Trophoblast cell (in vitro differentiated cells and primary cell): Measurements from ENCODE around the gene PCSK5.
"Not testable (repeated sequence)": the region's sequence is repeated elsewhere in the genome, so short reads cannot be mapped to it uniquely, and the experiment has no call there.

Source experiments
- DNase-seq, 2 donors: peaks; one replicate each; pipeline ENCODE4 v3.0.0-alpha.2; 2016
- H2AFZ ChIP-seq: 2 replicates; pipeline ENCODE4 v1.6.1; 2013; ENCODE audit warnings: low read length, moderate library complexity, mild to moderate bottlenecking; ENCODE audit not compliant: insufficient read depth, poor library complexity
- H2AK5ac ChIP-seq: 2 replicates; pipeline ENCODE4 v1.6.1; 2013; ENCODE audit warnings: mild to moderate bottlenecking, low read length
- H2BK120ac ChIP-seq: 2 replicates; pipeline ENCODE4 v1.6.1; 2013; ENCODE audit warnings: low read length, mild to moderate bottlenecking, moderate library complexity; ENCODE audit not compliant: insufficient read depth, poor library complexity
- H2BK12ac ChIP-seq: 2 replicates; pipeline ENCODE4 v1.6.1; 2013; ENCODE audit warnings: mild to moderate bottlenecking, low read length, moderate library complexity
- H2BK5ac ChIP-seq: 2 replicates; pipeline ENCODE4 v1.6.1; 2013; ENCODE audit warnings: low read length, low read depth, moderate library complexity, mild to moderate bottlenecking; ENCODE audit not compliant: poor library complexity
- H3K14ac ChIP-seq: 2 replicates; pipeline ENCODE4 v1.6.1; 2013; ENCODE audit warnings: mild to moderate bottlenecking, low read length
- H3K18ac ChIP-seq: 2 replicates; pipeline ENCODE4 v1.6.1; 2013; ENCODE audit warnings: mild to moderate bottlenecking, low read length
- H3K23ac ChIP-seq: 2 replicates; pipeline ENCODE4 v1.6.1; 2013; ENCODE audit warnings: low read length
- H3K27ac ChIP-seq: 2 replicates; pipeline ENCODE4 v1.5.1; 2013; ENCODE audit warnings: low read depth, mild to moderate bottlenecking, inconsistent platforms, low read length, moderate library complexity
- H3K27me3 ChIP-seq: 2 replicates; pipeline ENCODE4 v1.6.1; 2013; ENCODE audit warnings: inconsistent platforms, mild to moderate bottlenecking, low read length, moderate library complexity; ENCODE audit not compliant: insufficient read depth
- H3K36me3 ChIP-seq, 2 experiments: 1 replicate in 1 of 2; 2 replicates in 1 of 2; pipeline ENCODE4 v1.6.1; 2013; ENCODE audit warnings: low read length in 2 of 2, mild to moderate bottlenecking in 2 of 2, moderate library complexity in 1 of 2; ENCODE audit not compliant: insufficient read depth in 2 of 2, control insufficient read depth in 1 of 2
- H3K4ac ChIP-seq: 2 replicates; pipeline ENCODE4 v1.6.1; 2013; ENCODE audit warnings: low read depth, mild to moderate bottlenecking, low read length, moderate library complexity
- H3K4me1 ChIP-seq, 2 experiments: 1 replicate in 1 of 2; 2 replicates in 1 of 2; pipeline ENCODE4 v1.6.1; 2013; ENCODE audit warnings: low read length in 2 of 2, mild to moderate bottlenecking in 2 of 2, moderate library complexity in 1 of 2; ENCODE audit not compliant: insufficient read depth in 2 of 2, control insufficient read depth in 1 of 2
- H3K4me2 ChIP-seq: 2 replicates; pipeline ENCODE4 v1.6.1; 2013; ENCODE audit warnings: inconsistent platforms, mild to moderate bottlenecking, low read length, moderate library complexity
- H3K4me3 ChIP-seq: 2 replicates; pipeline ENCODE4 v1.5.1; 2013; ENCODE audit warnings: mild to moderate bottlenecking, low read depth, low read length, inconsistent platforms
- H3K79me1 ChIP-seq: one replicate; pipeline ENCODE4 v1.6.1; 2013; ENCODE audit warnings: low read length
- H3K79me2 ChIP-seq: 2 replicates; pipeline ENCODE4 v1.6.1; 2013; ENCODE audit warnings: low read length, mild to moderate bottlenecking; ENCODE audit not compliant: control insufficient read depth, insufficient read depth, poor library complexity
- H3K9ac ChIP-seq: 2 replicates; pipeline ENCODE4 v1.6.1; 2013; ENCODE audit warnings: mild to moderate bottlenecking, low read length
- H3K9me3 ChIP-seq: 2 replicates; pipeline ENCODE4 v1.6.1; 2013; ENCODE audit warnings: low read depth, mild to moderate bottlenecking, control low read depth, inconsistent platforms, low read length; ENCODE audit not compliant: insufficient read depth
- H4K12ac ChIP-seq: 2 replicates; pipeline ENCODE4 v1.6.1; 2013; ENCODE audit warnings: low read depth, mild to moderate bottlenecking, low read length, moderate library complexity
- H4K8ac ChIP-seq: 2 replicates; pipeline ENCODE4 v1.6.1; 2013; ENCODE audit warnings: low read depth, mild to moderate bottlenecking, low read length, moderate library complexity
- H4K91ac ChIP-seq: one replicate; pipeline ENCODE4 v1.6.1; 2013; ENCODE audit warnings: low read depth, mild to moderate bottlenecking, low read length, moderate library complexity
- WGBS: extraction: QIAGEN DNeasy Blood & Tissue Kit; methylation state at CpG from one replicate; pipeline ENCODE4 v1.1.7; 2013; ENCODE audit warnings: missing lambda C conversion rate; ENCODE audit not compliant: insufficient read length, insufficient coverage; ENCODE audit errors: extremely low coverage; 5-methylcytosine and 5-hydroxymethylcytosine counted together

PCSK5 gene

GRCh38 chr9:76319466-76319865 lies 429.0 kb downstream of the PCSK5 start:
- no CpG with 5 or more reads among the region's 13 CpGs for WGBS
- H3K27me3 ChIP-seq, H3K9me3 ChIP-seq, H3K23ac ChIP-seq, H3K4me2 ChIP-seq, H3K4me3 ChIP-seq, H2AK5ac ChIP-seq, H2AFZ ChIP-seq, H3K79me2 ChIP-seq, DNase-seq, H3K27ac ChIP-seq, H3K18ac ChIP-seq, H3K4ac ChIP-seq, H4K12ac ChIP-seq, H3K36me3 ChIP-seq, H2BK5ac ChIP-seq, H3K9ac ChIP-seq, H4K8ac ChIP-seq: not testable (repeated sequence)
- Histone ChIP-seq H2BK120ac (peak overlapping the region; percentile 38), H2BK12ac (peak overlapping the region; percentile 79), H3K4me1 (peaks cover 19 to 20% of the 10 kb centered on the region in 2 experiments), H4K91ac (peak overlapping the region; percentile 28), H3K14ac (peak overlapping the region; percentile 29), H3K79me1 (peaks cover 34% of the 10 kb centered on the region)

- peak overlapping the region; percentile 98 for H2BK120ac ChIP-seq
- H4K91ac ChIP-seq = peak overlapping the region; percentile 98
- H3K23ac ChIP-seq = no peak overlapping the region
- no peaks in the 10 kb centered on the region for H3K27me3 ChIP-seq
- H3K36me3 ChIP-seq = no peaks in the 10 kb centered on the region
- H3K79me2 ChIP-seq = no peaks in the 10 kb centered on the region
- peak overlapping the region; percentile 90 for H2BK5ac ChIP-seq
- peak overlapping the region; percentile 6 for H3K4me2 ChIP-seq
- H3K4me1 ChIP-seq = peaks cover 15% of the 10 kb centered on the region in 2 experiments
- peak overlapping the region; percentile 81 for H2BK12ac ChIP-seq
- H2AFZ ChIP-seq = no peak overlapping the region
- H3K18ac ChIP-seq = peak overlapping the region; percentile 73
- H3K4me3 ChIP-seq = no peak overlapping the region
- peak overlapping the region; percentile 0 for H2AK5ac ChIP-seq
- H3K4ac ChIP-seq = no peak overlapping the region
- peak overlapping the region; percentile 75 for H3K27ac ChIP-seq
- no CpG with 5 or more reads among the region's 9 CpGs for WGBS
- H4K12ac ChIP-seq = no peak overlapping the region
- peaks cover 28% of the 10 kb centered on the region for H3K79me1 ChIP-seq
- peak overlapping the region; percentile 12 for H3K14ac ChIP-seq
- peak overlapping the region; percentile 86 for H4K8ac ChIP-seq
- no peaks in the 10 kb centered on the region for H3K9me3 ChIP-seq
- H3K9ac ChIP-seq = no peak overlapping the region
- DNase-seq = peak; percentile 56 to 82
These were observed 430.8 kb downstream of the PCSK5 start for GRCh38 chr9:76321195-76321828.

GRCh38 chr9:76322810-76323209 lies 432.3 kb downstream of the PCSK5 start:
- WGBS = no CpG with 5 or more reads among the region's 10 CpGs

GRCh38 chr9:76323490-76323889 lies 433.0 kb downstream of the PCSK5 start:
- Histone ChIP-seq H3K4ac (no peak overlapping the region), H2AFZ (no peak overlapping the region), H3K4me1 (peaks cover 15% of the 10 kb centered on the region in 2 experiments), H4K91ac (no peak overlapping the region), H3K14ac (no peak overlapping the region), H4K8ac (peak overlapping the region; percentile 24), H2BK5ac (no peak overlapping the region), H3K36me3 (no peaks in the 10 kb centered on the region), H3K79me2 (no peaks in the 10 kb centered on the region), H3K23ac (no peak overlapping the region), H2BK120ac (peak overlapping the region; percentile 74), H3K79me1 (peaks cover 22% of the 10 kb centered on the region), H4K12ac (no peak overlapping the region), H3K18ac (no peak overlapping the region), H3K27ac (no peak overlapping the region), H3K27me3 (no peaks in the 10 kb centered on the region), H2BK12ac (no peak overlapping the region), H3K9ac (no peak overlapping the region), H3K4me2 (no peak overlapping the region), H3K9me3 (no peaks in the 10 kb centered on the region), H2AK5ac (no peak overlapping the region), H3K4me3 (no peak overlapping the region)
- WGBS = no CpG with 5 or more reads among the region's 2 CpGs
- no peak for DNase-seq

More at GRCh38 chr9:76322810-76323209, 432.3 kb downstream of the PCSK5 start:
- Histone ChIP-seq H2BK12ac (peak overlapping the region; percentile 13), H3K36me3 (no peaks in the 10 kb centered on the region), H3K18ac (no peak overlapping the region), H2AFZ (no peak overlapping the region), H3K27ac (no peak overlapping the region), H3K9me3 (no peaks in the 10 kb centered on the region), H3K4me2 (no peak overlapping the region), H4K12ac (no peak overlapping the region), H3K4ac (peak overlapping the region; percentile 24), H3K4me1 (peaks cover 15% of the 10 kb centered on the region in 2 experiments), H4K91ac (no peak overlapping the region), H3K23ac (no peak overlapping the region), H3K27me3 (no peaks in the 10 kb centered on the region), H2AK5ac (peak overlapping the region; percentile 60), H3K14ac (peak overlapping the region; percentile 58), H2BK120ac (peak overlapping the region; percentile 74), H4K8ac (peak overlapping the region; percentile 65), H3K79me2 (no peaks in the 10 kb centered on the region), H2BK5ac (no peak overlapping the region), H3K9ac (no peak overlapping the region), H3K4me3 (no peak overlapping the region), H3K79me1 (peaks cover 22% of the 10 kb centered on the region)
- no peak for DNase-seq
